Glutamatergic neuron (in vitro differentiated cells): ENCODE data around the gene SLX4IP. TPM values are rescaled to one million over a fixed set of nuclear protein-coding genes. Genes with fewer than 3 reads are reported as not detected.

Experiments
- DNase-seq: peaks from one replicate; pipeline ENCODE4 v3.0.0; 2022
- H3K27ac Mint-ChIP-seq: one replicate; pipeline ENCODE4 v1.8.0; 2020; ENCODE audit warnings: mild to moderate bottlenecking, mixed read lengths, inconsistent platforms; ENCODE audit not compliant: unreplicated experiment
- H3K27me3 Mint-ChIP-seq: one replicate; pipeline ENCODE4 v1.8.0; 2020; ENCODE audit warnings: mild to moderate bottlenecking, moderate library complexity, mixed read lengths, inconsistent platforms; ENCODE audit not compliant: unreplicated experiment
- H3K36me3 Mint-ChIP-seq: one replicate; pipeline ENCODE4 v1.8.0; 2020; ENCODE audit warnings: mild to moderate bottlenecking, mixed read lengths, inconsistent platforms; ENCODE audit not compliant: unreplicated experiment
- H3K4me1 Mint-ChIP-seq: one replicate; pipeline ENCODE4 v1.8.0; 2020; ENCODE audit warnings: mild to moderate bottlenecking, low read depth, mixed read lengths, inconsistent platforms; ENCODE audit not compliant: unreplicated experiment
- H3K4me3 Mint-ChIP-seq: one replicate; pipeline ENCODE4 v1.8.0; 2020; ENCODE audit warnings: mild to moderate bottlenecking, mixed read lengths, inconsistent platforms; ENCODE audit not compliant: unreplicated experiment
- H3K9me3 Mint-ChIP-seq: one replicate; pipeline ENCODE4 v1.8.0; 2020; ENCODE audit warnings: mild to moderate bottlenecking, moderate library complexity, mixed read lengths, inconsistent platforms; ENCODE audit not compliant: unreplicated experiment
- total RNA-seq: library from RNA; stranded (reverse); fragmentation: NEBNext Ultra II Directional; extraction: Animal tissue kit (Norgen Biotek cat#: 25700); gene quantifications from one replicate; pipeline ENCODE4 v1.2.1, GENCODE V29; 2021; ENCODE audit not compliant: unreplicated experiment
- TF ChIP-seq, protein P1 (sequence below): fragments of 200-600 bp; sonication (generic); IDR thresholded peaks from one replicate; pipeline ENCODE4 v1.5.0; 2021; ENCODE audit not compliant: partially characterized antibody, unreplicated experiment

The SLX4IP gene
- total RNA-seq, 1 donor from 2014 or later = 7.9 TPM

DNA sequence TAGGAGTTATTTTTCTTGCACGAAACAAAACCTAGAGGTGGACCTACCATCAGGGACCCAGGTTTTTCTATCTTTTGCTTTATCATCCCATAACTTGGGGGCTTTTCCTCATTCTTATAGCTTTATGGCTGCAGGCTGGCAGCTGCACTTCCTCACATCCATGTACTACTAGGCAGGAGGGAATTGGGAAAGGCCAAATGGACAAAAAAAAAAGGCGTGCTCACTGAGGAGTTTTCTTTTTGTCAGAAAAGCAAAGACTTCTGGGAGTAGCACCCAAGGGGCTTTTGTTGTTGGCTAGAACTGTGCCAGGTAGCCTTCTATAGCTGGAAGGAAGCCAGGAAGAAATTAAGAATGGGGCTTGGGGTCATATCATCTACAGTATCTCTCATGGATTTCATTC is 61.4 kb downstream of the SLX4IP start:
- TF ChIP-seq, protein P1, sequence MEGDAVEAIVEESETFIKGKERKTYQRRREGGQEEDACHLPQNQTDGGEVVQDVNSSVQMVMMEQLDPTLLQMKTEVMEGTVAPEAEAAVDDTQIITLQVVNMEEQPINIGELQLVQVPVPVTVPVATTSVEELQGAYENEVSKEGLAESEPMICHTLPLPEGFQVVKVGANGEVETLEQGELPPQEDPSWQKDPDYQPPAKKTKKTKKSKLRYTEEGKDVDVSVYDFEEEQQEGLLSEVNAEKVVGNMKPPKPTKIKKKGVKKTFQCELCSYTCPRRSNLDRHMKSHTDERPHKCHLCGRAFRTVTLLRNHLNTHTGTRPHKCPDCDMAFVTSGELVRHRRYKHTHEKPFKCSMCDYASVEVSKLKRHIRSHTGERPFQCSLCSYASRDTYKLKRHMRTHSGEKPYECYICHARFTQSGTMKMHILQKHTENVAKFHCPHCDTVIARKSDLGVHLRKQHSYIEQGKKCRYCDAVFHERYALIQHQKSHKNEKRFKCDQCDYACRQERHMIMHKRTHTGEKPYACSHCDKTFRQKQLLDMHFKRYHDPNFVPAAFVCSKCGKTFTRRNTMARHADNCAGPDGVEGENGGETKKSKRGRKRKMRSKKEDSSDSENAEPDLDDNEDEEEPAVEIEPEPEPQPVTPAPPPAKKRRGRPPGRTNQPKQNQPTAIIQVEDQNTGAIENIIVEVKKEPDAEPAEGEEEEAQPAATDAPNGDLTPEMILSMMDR = no peak
- peaks cover 24% of the 10 kb centered on the region for H3K4me1 Mint-ChIP-seq
- no peak overlapping the region for H3K27ac Mint-ChIP-seq
- no peaks in the 10 kb centered on the region for H3K36me3 Mint-ChIP-seq
- no peak for DNase-seq
- no peaks in the 10 kb centered on the region for H3K9me3 Mint-ChIP-seq
- no peak overlapping the region for H3K4me3 Mint-ChIP-seq
- no peaks in the 10 kb centered on the region for H3K27me3 Mint-ChIP-seq

DNA sequence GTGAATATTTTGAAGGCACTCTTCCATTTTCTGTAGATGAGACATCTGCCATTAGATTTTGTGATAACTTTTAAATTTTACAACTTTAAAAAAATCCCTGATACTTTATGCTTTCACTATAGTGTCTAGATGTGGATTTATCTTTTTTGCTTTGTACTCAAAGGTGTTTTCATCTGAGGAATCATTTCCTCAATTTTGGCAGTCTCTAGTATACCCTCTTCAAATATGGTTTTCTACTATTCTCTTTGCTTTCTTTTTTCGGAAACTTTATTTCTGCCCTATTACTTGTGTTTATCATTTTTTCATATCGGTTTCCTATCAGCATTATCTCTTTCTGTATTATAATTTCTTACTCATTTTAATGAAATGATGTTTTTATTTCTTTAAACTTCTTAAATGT is 62.2 kb downstream of the SLX4IP start:
- Mint-ChIP-seq H3K27ac (no peak overlapping the region), H3K27me3 (no peaks in the 10 kb centered on the region), H3K4me3 (no peak overlapping the region), H3K36me3 (no peaks in the 10 kb centered on the region), H3K9me3 (no peaks in the 10 kb centered on the region), H3K4me1 (peaks cover 28% of the 10 kb centered on the region)
- TF ChIP-seq, protein P1 = no peak
- DNase-seq = no peak

DNA sequence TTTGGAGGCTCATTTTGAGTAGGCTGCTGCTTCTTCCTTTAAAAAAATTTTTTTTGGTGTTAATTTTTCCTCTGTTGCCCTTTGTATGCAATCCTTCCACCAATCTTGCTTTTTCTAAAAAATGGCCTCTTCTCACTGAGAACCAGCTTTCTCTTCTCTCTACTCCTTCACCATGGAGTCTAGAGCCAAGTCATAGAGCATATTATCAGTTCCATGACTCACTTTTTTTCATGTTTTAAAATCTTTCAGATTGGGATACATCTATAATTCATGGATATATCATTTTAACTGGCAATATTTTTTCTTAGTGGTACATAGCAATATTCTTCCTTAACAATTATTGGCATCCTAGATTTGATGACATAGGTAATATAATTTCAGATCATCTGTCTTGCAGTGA is 62.7 kb downstream of the SLX4IP start:
- TF ChIP-seq, protein P1 = no peak
- Mint-ChIP-seq H3K4me1 (peaks cover 32% of the 10 kb centered on the region), H3K9me3 (peaks cover 2% of the 10 kb centered on the region), H3K36me3 (no peaks in the 10 kb centered on the region), H3K27me3 (peaks cover 2% of the 10 kb centered on the region), H3K27ac (no peak overlapping the region), H3K4me3 (no peak overlapping the region)
- DNase-seq = no peak

DNA sequence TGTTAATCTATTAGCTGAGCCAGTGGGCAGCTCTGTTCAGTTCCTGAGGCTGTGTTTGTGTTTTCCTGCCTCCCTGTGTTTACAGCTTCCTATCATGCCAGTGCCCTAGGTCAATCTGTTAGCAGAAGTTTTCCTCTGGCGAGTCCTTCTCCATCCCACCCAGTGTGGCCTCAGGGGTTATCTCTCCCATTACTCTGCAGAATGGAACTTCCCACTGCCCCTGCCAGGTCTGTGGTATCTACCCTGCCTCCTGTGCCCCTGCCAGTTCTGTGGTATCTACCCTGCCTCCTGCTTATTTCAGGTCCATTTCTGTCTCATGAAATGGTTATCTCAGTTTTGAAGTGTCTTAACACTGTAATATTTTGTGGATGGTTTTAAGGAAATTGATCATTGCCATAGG is 63.1 kb downstream of the SLX4IP start:
- no peaks in the 10 kb centered on the region for H3K36me3 Mint-ChIP-seq
- peaks cover 2% of the 10 kb centered on the region for H3K27me3 Mint-ChIP-seq
- DNase-seq = no peak
- H3K9me3 Mint-ChIP-seq = peaks cover 2% of the 10 kb centered on the region
- no peak overlapping the region for H3K4me3 Mint-ChIP-seq
- H3K27ac Mint-ChIP-seq = no peak overlapping the region
- peaks cover 32% of the 10 kb centered on the region for H3K4me1 Mint-ChIP-seq
- TF ChIP-seq, protein P1 = no peak

DNA sequence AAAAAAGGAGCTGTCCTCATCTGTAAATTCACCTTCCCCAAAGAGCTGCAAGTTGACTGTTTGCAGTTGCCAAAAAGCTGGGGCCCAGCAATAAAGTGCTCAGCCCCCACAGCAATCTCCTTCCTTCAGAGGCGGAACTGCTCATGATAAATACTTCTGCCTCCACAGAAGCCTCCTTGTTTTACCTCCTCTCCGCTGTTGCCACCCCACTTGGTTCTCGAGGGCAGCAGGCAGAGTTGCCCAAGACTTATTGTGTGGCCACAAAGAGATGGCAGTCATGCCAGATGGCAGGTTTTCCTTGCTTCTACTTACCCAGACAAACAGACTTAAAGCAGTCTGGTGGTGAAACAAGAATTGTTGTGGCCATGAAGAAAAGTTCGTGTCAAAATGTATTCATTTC is 66.3 kb downstream of the SLX4IP start:
- Mint-ChIP-seq H3K9me3 (peaks cover 2% of the 10 kb centered on the region), H3K27ac (no peak overlapping the region), H3K36me3 (no peaks in the 10 kb centered on the region), H3K27me3 (peaks cover 2% of the 10 kb centered on the region), H3K4me1 (peaks cover 25% of the 10 kb centered on the region), H3K4me3 (no peak overlapping the region)
- TF ChIP-seq, protein P1 = no peak
- no peak for DNase-seq
